Middle frontal gyrus (tissue), 1 donor: ENCODE measurements around the gene CGNL1.

Experiments
- DNase-seq: peaks from one replicate; pipeline ENCODE4 v3.0.0-alpha.2; 2015; ENCODE audit warnings: low spot score; ENCODE audit errors: extremely low spot score

Gene CGNL1

GRCh38 chr15:57348081-57348480 lies 28.2 kb upstream of the CGNL1 start:
- no peak for DNase-seq

- no peak for DNase-seq
These were observed 23.6 kb upstream of the CGNL1 start for GRCh38 chr15:57352535-57353316.

- no peak for DNase-seq
These were observed 22.9 kb upstream of the CGNL1 start for GRCh38 chr15:57353317-57353804.

- no peak for DNase-seq
These were observed 21.7 kb upstream of the CGNL1 start for GRCh38 chr15:57354436-57355123.

- no peak for DNase-seq
These were observed 21.0 kb upstream of the CGNL1 start for GRCh38 chr15:57355259-57355658.

- DNase-seq: no peak
These were observed 20.1 kb upstream of the CGNL1 start for GRCh38 chr15:57356178-57356577.

- no peak for DNase-seq
These were observed 19.7 kb upstream of the CGNL1 start for GRCh38 chr15:57356636-57357035.

- no peak for DNase-seq
These were observed 18.5 kb upstream of the CGNL1 start for GRCh38 chr15:57357799-57358198.

- no peak for DNase-seq
These were observed 17.7 kb upstream of the CGNL1 start for GRCh38 chr15:57358571-57358970.

GRCh38 chr15:57363661-57364060 lies 12.6 kb upstream of the CGNL1 start:
- no peak for DNase-seq

- DNase-seq: no peak
These were observed 11.9 kb upstream of the CGNL1 start for GRCh38 chr15:57364282-57365007.

- no peak for DNase-seq
These were observed 8.7 kb upstream of the CGNL1 start for GRCh38 chr15:57367556-57367955.

GRCh38 chr15:57370929-57371328 lies 5.4 kb upstream of the CGNL1 start:
- no peak for DNase-seq

- DNase-seq: no peak
These were observed 2.9 kb upstream of the CGNL1 start for GRCh38 chr15:57373251-57373881.

- no peak for DNase-seq
These were observed 2.4 kb upstream of the CGNL1 start for GRCh38 chr15:57373882-57374276.

GRCh38 chr15:57376696-57377477 lies 582 bp downstream of the CGNL1 start:
- no peak for DNase-seq

- DNase-seq: no peak
These were observed 1.2 kb downstream of the CGNL1 start for GRCh38 chr15:57377478-57377847.

GRCh38 chr15:57379487-57379886 lies 3.2 kb downstream of the CGNL1 start:
- no peak for DNase-seq

GRCh38 chr15:57380854-57381253 lies 4.5 kb downstream of the CGNL1 start:
- DNase-seq: no peak

- DNase-seq: no peak
These were observed 5.9 kb downstream of the CGNL1 start for GRCh38 chr15:57382215-57382614.

- no peak for DNase-seq
These were observed 6.7 kb downstream of the CGNL1 start for GRCh38 chr15:57382969-57383368.
